MG63 (cell line): ENCODE results near the gene EIF4E3. TPM values are rescaled to one million over a fixed set of nuclear protein-coding genes. Genes with fewer than 3 reads are reported as not detected.

Source experiments
- DNase-seq: peaks from one replicate; pipeline ENCODE4 v3.0.0-alpha.2; 2020
- H3K27me3 ChIP-seq: fragments of 250-450 bp; sonication (Bioruptor Pico); 2 replicates; pipeline ENCODE4 v1.5.1; 2020; ENCODE audit warnings: mild to moderate bottlenecking, moderate library complexity
- H3K36me3 ChIP-seq: fragments of 250-450 bp; sonication (Bioruptor Pico); 2 replicates; pipeline ENCODE4 v1.5.1; 2020; ENCODE audit warnings: mild to moderate bottlenecking, moderate library complexity
- H3K4me3 ChIP-seq: fragments of 250-450 bp; sonication (Bioruptor Pico); 2 replicates; pipeline ENCODE4 v1.5.1; 2020; ENCODE audit warnings: mild to moderate bottlenecking, moderate library complexity
- H3K9me3 ChIP-seq: fragments of 250-450 bp; sonication (Bioruptor Pico); 2 replicates; pipeline ENCODE4 v1.5.1; 2020; ENCODE audit warnings: mild to moderate bottlenecking, moderate library complexity
- total RNA-seq: library from RNA; depleted of rRNA; stranded (reverse); fragments of >200 nt; shearing (Covaris generic); gene quantifications from 2 replicates; pipeline ENCODE4 v1.2.3, GENCODE V29; 2014; ENCODE audit warnings: low replicate concordance

The EIF4E3 gene
- total RNA-seq, 1 experiment from 2014 or later = 2.9 TPM

GRCh38 chr3:71673486-71673885, 51.7 kb downstream of the EIF4E3 start:
- DNase-seq = no peak
- no peak overlapping the region for H3K4me3 ChIP-seq

GRCh38 chr3:71672807-71673206, 52.4 kb downstream of the EIF4E3 start:
- no peak for DNase-seq
- no peaks in the 10 kb centered on the region for H3K36me3 ChIP-seq
- H3K9me3 ChIP-seq = no peaks in the 10 kb centered on the region
- H3K4me3 ChIP-seq = no peak overlapping the region
- no peaks in the 10 kb centered on the region for H3K27me3 ChIP-seq

More at GRCh38 chr3:71673486-71673885, 51.7 kb downstream of the EIF4E3 start:
- Histone ChIP-seq H3K36me3 (no peaks in the 10 kb centered on the region), H3K9me3 (no peaks in the 10 kb centered on the region), H3K27me3 (no peaks in the 10 kb centered on the region)

GRCh38 chr3:71672340-71672739, 52.9 kb downstream of the EIF4E3 start:
- Histone ChIP-seq H3K4me3 (no peak overlapping the region), H3K27me3 (no peaks in the 10 kb centered on the region)
- no peak for DNase-seq

GRCh38 chr3:71671216-71671845, 53.9 kb downstream of the EIF4E3 start:
- no peak for DNase-seq
- H3K36me3 ChIP-seq = no peaks in the 10 kb centered on the region

More at GRCh38 chr3:71672340-71672739, 52.9 kb downstream of the EIF4E3 start:
- no peaks in the 10 kb centered on the region for H3K36me3 ChIP-seq
- H3K9me3 ChIP-seq = no peaks in the 10 kb centered on the region

GRCh38 chr3:71662568-71662967, 62.6 kb downstream of the EIF4E3 start:
- DNase-seq = no peak
- Histone ChIP-seq H3K27me3 (no peaks in the 10 kb centered on the region), H3K4me3 (no peak overlapping the region), H3K9me3 (no peaks in the 10 kb centered on the region), H3K36me3 (no peaks in the 10 kb centered on the region)

More at GRCh38 chr3:71671216-71671845, 53.9 kb downstream of the EIF4E3 start:
- Histone ChIP-seq H3K9me3 (no peaks in the 10 kb centered on the region), H3K27me3 (no peaks in the 10 kb centered on the region), H3K4me3 (no peak overlapping the region)

- H3K36me3 ChIP-seq = no peaks in the 10 kb centered on the region
- H3K27me3 ChIP-seq = no peaks in the 10 kb centered on the region
- no peaks in the 10 kb centered on the region for H3K9me3 ChIP-seq
- no peak overlapping the region for H3K4me3 ChIP-seq
- DNase-seq = no peak
Observed at GRCh38 chr3:71662056-71662455, 63.1 kb downstream of the EIF4E3 start.

- DNase-seq = no peak
- H3K36me3 ChIP-seq = no peaks in the 10 kb centered on the region
- H3K4me3 ChIP-seq = no peak overlapping the region
- H3K9me3 ChIP-seq = no peaks in the 10 kb centered on the region
- no peaks in the 10 kb centered on the region for H3K27me3 ChIP-seq
Observed at GRCh38 chr3:71659864-71660591, 65.2 kb downstream of the EIF4E3 start.

GRCh38 chr3:71657831-71658530, 67.2 kb downstream of the EIF4E3 start:
- H3K36me3 ChIP-seq = no peaks in the 10 kb centered on the region
- H3K9me3 ChIP-seq = no peaks in the 10 kb centered on the region
- no peak overlapping the region for H3K4me3 ChIP-seq
- DNase-seq = peak; percentile 91
- H3K27me3 ChIP-seq = no peaks in the 10 kb centered on the region

- no peaks in the 10 kb centered on the region for H3K27me3 ChIP-seq
- DNase-seq = no peak
- no peaks in the 10 kb centered on the region for H3K9me3 ChIP-seq
- H3K4me3 ChIP-seq = no peak overlapping the region
- no peaks in the 10 kb centered on the region for H3K36me3 ChIP-seq
Observed at GRCh38 chr3:71655061-71655460, 70.1 kb downstream of the EIF4E3 start.

GRCh38 chr3:71653414-71653807, 71.8 kb downstream of the EIF4E3 start:
- Histone ChIP-seq H3K4me3 (no peak overlapping the region), H3K9me3 (no peaks in the 10 kb centered on the region), H3K36me3 (no peaks in the 10 kb centered on the region), H3K27me3 (no peaks in the 10 kb centered on the region)
- no peak for DNase-seq

- no peaks in the 10 kb centered on the region for H3K9me3 ChIP-seq
- no peak overlapping the region for H3K4me3 ChIP-seq
- DNase-seq = peak; percentile 54
- H3K36me3 ChIP-seq = no peaks in the 10 kb centered on the region
- H3K27me3 ChIP-seq = no peaks in the 10 kb centered on the region
Observed at GRCh38 chr3:71652781-71653413, 72.3 kb downstream of the EIF4E3 start.

GRCh38 chr3:71651625-71652024, 73.6 kb downstream of the EIF4E3 start:
- H3K9me3 ChIP-seq = no peaks in the 10 kb centered on the region
- no peak for DNase-seq
- H3K27me3 ChIP-seq = no peaks in the 10 kb centered on the region
- H3K4me3 ChIP-seq = no peak overlapping the region
- H3K36me3 ChIP-seq = no peaks in the 10 kb centered on the region

- DNase-seq = no peak
- Histone ChIP-seq H3K27me3 (no peaks in the 10 kb centered on the region), H3K4me3 (no peak overlapping the region), H3K9me3 (no peaks in the 10 kb centered on the region), H3K36me3 (no peaks in the 10 kb centered on the region)
Observed at GRCh38 chr3:71650372-71650771, 74.8 kb downstream of the EIF4E3 start.

GRCh38 chr3:71649757-71650156, 75.4 kb downstream of the EIF4E3 start:
- Histone ChIP-seq H3K4me3 (no peak overlapping the region), H3K27me3 (no peaks in the 10 kb centered on the region), H3K36me3 (no peaks in the 10 kb centered on the region), H3K9me3 (no peaks in the 10 kb centered on the region)
- DNase-seq = no peak

GRCh38 chr3:71647751-71648150, 77.5 kb downstream of the EIF4E3 start:
- no peaks in the 10 kb centered on the region for H3K27me3 ChIP-seq
- H3K4me3 ChIP-seq = no peak overlapping the region
- H3K9me3 ChIP-seq = no peaks in the 10 kb centered on the region
- no peak for DNase-seq
- H3K36me3 ChIP-seq = no peaks in the 10 kb centered on the region

- H3K36me3 ChIP-seq = no peaks in the 10 kb centered on the region
- no peak for DNase-seq
- H3K27me3 ChIP-seq = no peaks in the 10 kb centered on the region
- no peaks in the 10 kb centered on the region for H3K9me3 ChIP-seq
- H3K4me3 ChIP-seq = no peak overlapping the region
Observed at GRCh38 chr3:71646971-71647370, 78.2 kb downstream of the EIF4E3 start.

- H3K4me3 ChIP-seq = no peak overlapping the region
- no peak for DNase-seq
- H3K9me3 ChIP-seq = no peaks in the 10 kb centered on the region
- H3K27me3 ChIP-seq = no peaks in the 10 kb centered on the region
- H3K36me3 ChIP-seq = no peaks in the 10 kb centered on the region
Observed at GRCh38 chr3:71645140-71645539, 80.1 kb downstream of the EIF4E3 start.
